Prostate gland (tissue), 2 donors: ENCODE results near the gene DNAH14. TPM values are rescaled to one million over a fixed set of nuclear protein-coding genes. Genes with fewer than 3 reads are reported as not detected.
"Not testable (repeated sequence)": the region's sequence is repeated elsewhere in the genome, so short reads cannot be mapped to it uniquely, and the experiment has no call there.

Experiments used
- DNase-seq: peaks from one replicate; pipeline ENCODE4 v3.0.0-alpha.2; 2019; ENCODE audit warnings: low spot score
- H3K27ac ChIP-seq, 2 donors: fragments of 200-600 bp; sonication (generic); 2 replicates each; pipeline ENCODE4 v1.5.1; 2017 to 2019
- H3K27me3 ChIP-seq: fragments of 200-600 bp; sonication (generic); replicated peaks from 2 replicates; pipeline ENCODE4 v1.5.1; 2019; ENCODE audit not compliant: insufficient read depth
- H3K36me3 ChIP-seq, 2 donors: fragments of 200-600 bp; sonication (generic); 1 replicate in 1 of 2; 2 replicates in 1 of 2; pipeline versions ENCODE4 v1.5.1 to v1.8.1; 2017 to 2019
- H3K4me1 ChIP-seq: fragments of 200-600 bp; sonication (generic); replicated peaks from 2 replicates; pipeline ENCODE4 v1.5.1; 2019
- H3K4me3 ChIP-seq, 2 donors: fragments of 200-600 bp; sonication (generic); 2 replicates each; pipeline ENCODE4 v1.5.1; 2017 to 2019
- H3K9me3 ChIP-seq: fragments of 200-600 bp; sonication (generic); 2 replicates; pipeline ENCODE4 v1.5.1; 2017
- CTCF ChIP-seq, 4 experiments: fragments of 200-600 bp in 2 of 4; fragments of 450-650 bp in 2 of 4; sonication (generic) in 2 of 4; IDR thresholded peaks; 1 replicate in 3 of 4; 2 replicates in 1 of 4; pipeline ENCODE4 v1.5.1; 2016 to 2019; ENCODE audit warnings: antibody characterized with exemption in 4 of 4, mild to moderate bottlenecking in 2 of 4, moderate library complexity in 2 of 4
- POLR2A ChIP-seq: fragments of 450-650 bp; IDR thresholded peaks from one replicate; pipeline ENCODE4 v1.6.1; 2016; ENCODE audit warnings: antibody characterized with exemption, mild to moderate bottlenecking
- POLR2AphosphoS5 ChIP-seq: sonication (generic); formaldehyde crosslinking; IDR thresholded peaks from one replicate; pipeline ENCODE4 v1.6.1; 2017; ENCODE audit warnings: antibody characterized with exemption
- WGBS: methylation state at CpG from one replicate; pipeline ENCODE4 v1.1.5; 2018; 5-methylcytosine and 5-hydroxymethylcytosine counted together
- intact Hi-C: fragments of 100-400 bp; cut with DNase I; formaldehyde crosslinking; loops from one replicate; pipeline ENCODE4 v1.14.2; 2022
- total RNA-seq, 2 donors: library from RNA; depleted of rRNA; stranded (reverse); fragments of >200 nt; gene quantifications; one replicate each; pipeline ENCODE4 v1.1.0, GENCODE V29; 2016

The DNAH14 gene
- total RNA-seq, 2 donors from 2014 or later: 16.5 to 26.8 TPM

GRCh38 chr1:225332686-225333085 lies 403.2 kb downstream of the DNAH14 start:
- WGBS: 100% methylated on average over 1 of the region's 1 CpG
- no peaks in the 10 kb centered on the region for H3K4me1 ChIP-seq
- intact Hi-C loops: no loop called here
- H3K27me3 ChIP-seq: no peaks in the 10 kb centered on the region
- no peaks in the 10 kb centered on the region for H3K9me3 ChIP-seq
- TF ChIP-seq POLR2A (no peak), POLR2AphosphoS5 (no peak), CTCF (IDR thresholded peaks at IDR 0.05) (no peak)
- no peak overlapping the region for H3K4me3 ChIP-seq
- no peak for DNase-seq
- H3K36me3 ChIP-seq: no peaks in the 10 kb centered on the region
- H3K27ac ChIP-seq: no peak overlapping the region

- H3K27me3 ChIP-seq, H3K36me3 ChIP-seq, H3K27ac ChIP-seq, H3K4me3 ChIP-seq, H3K4me1 ChIP-seq, H3K9me3 ChIP-seq, DNase-seq, intact Hi-C loops: not testable (repeated sequence)
- 38% methylated on average over 18 of the region's 18 CpGs for WGBS
Observed at GRCh38 chr1:225335098-225335778, 405.8 kb downstream of the DNAH14 start.

- WGBS: 89% methylated on average over 3 of the region's 3 CpGs
- intact Hi-C loops: no loop called here
Observed at GRCh38 chr1:225338545-225338944, 409.1 kb downstream of the DNAH14 start.

GRCh38 chr1:225341642-225342041 lies 412.2 kb downstream of the DNAH14 start:
- no peak for DNase-seq
- Histone ChIP-seq H3K4me3 (no peak overlapping the region), H3K4me1 (no peaks in the 10 kb centered on the region), H3K27ac (no peak overlapping the region), H3K9me3 (no peaks in the 10 kb centered on the region), H3K36me3 (no peaks in the 10 kb centered on the region), H3K27me3 (no peaks in the 10 kb centered on the region)
- no peak for TF ChIP-seq POLR2AphosphoS5
- TF ChIP-seq CTCF (IDR thresholded peaks at IDR 0.05): no peak
- no peak for TF ChIP-seq POLR2A
- 92% methylated on average over 3 of the region's 3 CpGs for WGBS
- intact Hi-C loops: no loop called here

More at GRCh38 chr1:225338545-225338944, 409.1 kb downstream of the DNAH14 start:
- Histone ChIP-seq H3K27me3 (no peaks in the 10 kb centered on the region), H3K4me3 (no peak overlapping the region), H3K9me3 (no peaks in the 10 kb centered on the region), H3K27ac (no peak overlapping the region), H3K4me1 (no peaks in the 10 kb centered on the region), H3K36me3 (no peaks in the 10 kb centered on the region)
- no peak for TF ChIP-seq POLR2A
- TF ChIP-seq CTCF (IDR thresholded peaks at IDR 0.05): no peak
- no peak for TF ChIP-seq POLR2AphosphoS5
- no peak for DNase-seq

- intact Hi-C loops: no loop called here
- Histone ChIP-seq H3K36me3 (no peaks in the 10 kb centered on the region), H3K4me3 (no peak overlapping the region), H3K27me3 (no peaks in the 10 kb centered on the region), H3K27ac (no peak overlapping the region), H3K9me3 (no peaks in the 10 kb centered on the region), H3K4me1 (no peaks in the 10 kb centered on the region)
- DNase-seq: no peak
- TF ChIP-seq POLR2A (no peak), CTCF (IDR thresholded peaks at IDR 0.05) (no peak), POLR2AphosphoS5 (no peak)
- WGBS: 85% methylated on average over 7 of the region's 7 CpGs
Observed at GRCh38 chr1:225342695-225343094, 413.2 kb downstream of the DNAH14 start.
